CD14-positive monocyte (primary cell): ENCODE data around the gene WIPF3. TPM values are rescaled to one million over a fixed set of nuclear protein-coding genes. Genes with fewer than 3 reads are reported as not detected.

Experiments used
- DNase-seq, 3 donors: peaks; one replicate each; pipeline ENCODE4 v3.0.0-alpha.2; 2011 to 2022
- H2AFZ ChIP-seq: 2 replicates; pipeline ENCODE4 v1.6.0; 2012; ENCODE audit warnings: mild to moderate bottlenecking, low read depth, low read length, inconsistent platforms; ENCODE audit not compliant: insufficient read depth, poor library complexity, severe bottlenecking
- H3K27ac ChIP-seq, 2 donors: 1 replicate in 1 of 2; 2 replicates in 1 of 2; pipeline ENCODE4 v1.5.1; 2012 to 2013; ENCODE audit warnings: low read length in 2 of 2, control low read depth in 1 of 2, inconsistent platforms in 1 of 2, low read depth in 1 of 2, mild to moderate bottlenecking in 1 of 2
- H3K27me3 ChIP-seq, 2 donors: one replicate each; pipeline versions ENCODE4 v1.6.0 to v1.6.1; 2011 to 2013; ENCODE audit warnings: low read length in 2 of 2; ENCODE audit not compliant: control insufficient read depth in 2 of 2, insufficient read depth in 2 of 2
- H3K36me3 ChIP-seq, 2 donors: replicated peaks in 1 of 2; 1 replicate in 1 of 2; 2 replicates in 1 of 2; pipeline versions ENCODE4 v1.5.1 to v1.6.1; 2012 to 2013; ENCODE audit warnings: low read length in 2 of 2, control low read depth in 1 of 2, inconsistent platforms in 1 of 2, mild to moderate bottlenecking in 1 of 2; ENCODE audit not compliant: insufficient read depth in 2 of 2, control insufficient read depth in 1 of 2
- H3K4me1 ChIP-seq, 2 donors: 1 replicate in 1 of 2; 2 replicates in 1 of 2; pipeline versions ENCODE4 v1.5.1 to v1.6.1; 2012 to 2013; ENCODE audit warnings: low read length in 2 of 2, control low read depth in 1 of 2, inconsistent platforms in 1 of 2, mild to moderate bottlenecking in 1 of 2, moderate library complexity in 1 of 2; ENCODE audit not compliant: insufficient read depth in 2 of 2, control insufficient read depth in 1 of 2
- H3K4me2 ChIP-seq: replicated peaks from 2 replicates; pipeline ENCODE3; 2012; ENCODE audit warnings: low read length, moderate library complexity, mild to moderate bottlenecking; ENCODE audit not compliant: poor library complexity, severe bottlenecking; ENCODE audit errors: extremely low read depth
- H3K4me3 ChIP-seq, 3 experiments: fragments of 200-600 bp in 1 of 3; sonication (generic) in 1 of 3; replicated peaks in 1 of 3; 1 replicate in 2 of 3; 2 replicates in 1 of 3; pipeline ENCODE4 v1.5.1; 2011 to 2013; ENCODE audit warnings: low read length in 3 of 3, mild to moderate bottlenecking in 3 of 3, control low read depth in 2 of 3, low read depth in 2 of 3, inconsistent platforms in 1 of 3, moderate library complexity in 1 of 3
- H3K79me2 ChIP-seq: 2 replicates; pipeline ENCODE4 v1.6.0; 2012; ENCODE audit warnings: mild to moderate bottlenecking, control low read depth, inconsistent platforms, low read length, moderate library complexity; ENCODE audit not compliant: insufficient read depth
- H3K9ac ChIP-seq: 2 replicates; pipeline ENCODE4 v1.6.0; 2017; ENCODE audit warnings: low read length, mild to moderate bottlenecking; ENCODE audit not compliant: insufficient read depth, poor library complexity, severe bottlenecking
- H3K9me3 ChIP-seq, 2 donors: replicated peaks in 1 of 2; 1 replicate in 1 of 2; 2 replicates in 1 of 2; pipeline versions ENCODE4 v1.5.1 to v1.6.1; 2012 to 2013; ENCODE audit warnings: low read length in 2 of 2, control low read depth in 1 of 2; ENCODE audit not compliant: control insufficient read depth in 1 of 2, insufficient read depth in 1 of 2
- H4K20me1 ChIP-seq: 2 replicates; pipeline ENCODE4 v1.6.0; 2012; ENCODE audit warnings: mild to moderate bottlenecking, low read length, control low read depth, moderate library complexity; ENCODE audit not compliant: insufficient read depth
- H3K27ac Mint-ChIP-seq, 7 donors: one replicate each; pipeline ENCODE4 v1.8.0; 2020; ENCODE audit warnings: mild to moderate bottlenecking in 7 of 7, mixed read lengths in 7 of 7, moderate library complexity in 6 of 7, inconsistent platforms in 2 of 7
- H3K27me3 Mint-ChIP-seq, 3 donors: one replicate each; pipeline ENCODE4 v1.8.0; 2021 to 2022; ENCODE audit warnings: low read depth in 3 of 3, mild to moderate bottlenecking in 3 of 3, mixed read lengths in 3 of 3, moderate library complexity in 3 of 3, inconsistent platforms in 1 of 3
- H3K36me3 Mint-ChIP-seq, 2 donors: one replicate each; pipeline ENCODE4 v1.8.0; 2020; ENCODE audit warnings: mixed read lengths in 2 of 2, inconsistent platforms in 1 of 2, mild to moderate bottlenecking in 1 of 2
- H3K4me1 Mint-ChIP-seq: one replicate; pipeline ENCODE4 v1.8.0; 2020; ENCODE audit warnings: mild to moderate bottlenecking, mixed read lengths
- H3K4me3 Mint-ChIP-seq, 2 donors: one replicate each; pipeline ENCODE4 v1.8.0; 2020; ENCODE audit warnings: mild to moderate bottlenecking in 2 of 2, mixed read lengths in 2 of 2, moderate library complexity in 1 of 2
- H3K9me3 Mint-ChIP-seq, 7 donors: one replicate each; pipeline ENCODE4 v1.8.0; 2020 to 2022; ENCODE audit warnings: mixed read lengths in 7 of 7, mild to moderate bottlenecking in 6 of 7, moderate library complexity in 6 of 7, inconsistent platforms in 2 of 7
- WGBS: methylation state at CpG from one replicate; pipeline ENCODE4 v1.1.5; 2013; ENCODE audit warnings: missing lambda C conversion rate; ENCODE audit not compliant: insufficient coverage; 5-methylcytosine and 5-hydroxymethylcytosine counted together
- intact Hi-C, 2 donors: fragments of 100-400 bp; cut with micrococcal nuclease; formaldehyde crosslinking; loops; one replicate each; pipeline versions ENCODE4 v1.15.0 to v1.15.1; 2023
- polyA plus RNA-seq, 3 donors: library from polyadenylated mRNA; depleted of rRNA in 1 of 3; unstranded in 2 of 3; stranded (reverse) in 1 of 3; fragments of 300-500 nt in 2 of 3; fragments of >200 nt in 1 of 3; fragmentation: Illumina TruSeq in 2 of 3; gene quantifications; 1 replicate in 2 of 3; 2 replicates in 1 of 3; pipeline ENCODE4 v1.2.3, GENCODE V29; 2012 to 2021
- TF ChIP-seq, protein P1 (sequence below): fragments of 200-600 bp; IDR thresholded peaks from one replicate; pipeline ENCODE4 v1.8.0; 2022; ENCODE audit warnings: antibody characterized with exemption, mild to moderate bottlenecking

The WIPF3 gene
- polyA plus RNA-seq, 3 donors: not detected

DNA sequence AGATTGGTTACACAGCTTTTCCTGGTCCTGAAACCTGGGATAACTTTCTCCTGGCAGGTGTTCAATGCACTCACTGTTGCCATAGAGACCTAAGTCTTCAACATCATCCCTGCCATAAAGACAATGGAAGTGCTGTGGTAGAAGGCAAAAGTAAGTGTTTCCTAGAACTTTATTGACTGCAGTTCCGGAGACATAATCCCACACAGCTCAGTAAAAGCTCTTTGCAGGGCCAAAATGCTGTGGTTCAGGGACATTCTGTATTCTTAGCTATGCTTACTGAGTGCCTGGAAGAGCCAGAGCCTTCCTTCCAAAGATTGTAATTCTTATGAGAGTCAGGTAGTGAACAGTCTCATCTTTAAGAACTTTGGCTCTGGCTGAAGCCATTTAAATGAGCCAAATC, 5.3 kb downstream of the WIPF3 start:
- no peak overlapping the region for H3K4me2 ChIP-seq
- H2AFZ ChIP-seq: no peak overlapping the region
- intact Hi-C loops: no loop called here
- TF ChIP-seq, protein P1, sequence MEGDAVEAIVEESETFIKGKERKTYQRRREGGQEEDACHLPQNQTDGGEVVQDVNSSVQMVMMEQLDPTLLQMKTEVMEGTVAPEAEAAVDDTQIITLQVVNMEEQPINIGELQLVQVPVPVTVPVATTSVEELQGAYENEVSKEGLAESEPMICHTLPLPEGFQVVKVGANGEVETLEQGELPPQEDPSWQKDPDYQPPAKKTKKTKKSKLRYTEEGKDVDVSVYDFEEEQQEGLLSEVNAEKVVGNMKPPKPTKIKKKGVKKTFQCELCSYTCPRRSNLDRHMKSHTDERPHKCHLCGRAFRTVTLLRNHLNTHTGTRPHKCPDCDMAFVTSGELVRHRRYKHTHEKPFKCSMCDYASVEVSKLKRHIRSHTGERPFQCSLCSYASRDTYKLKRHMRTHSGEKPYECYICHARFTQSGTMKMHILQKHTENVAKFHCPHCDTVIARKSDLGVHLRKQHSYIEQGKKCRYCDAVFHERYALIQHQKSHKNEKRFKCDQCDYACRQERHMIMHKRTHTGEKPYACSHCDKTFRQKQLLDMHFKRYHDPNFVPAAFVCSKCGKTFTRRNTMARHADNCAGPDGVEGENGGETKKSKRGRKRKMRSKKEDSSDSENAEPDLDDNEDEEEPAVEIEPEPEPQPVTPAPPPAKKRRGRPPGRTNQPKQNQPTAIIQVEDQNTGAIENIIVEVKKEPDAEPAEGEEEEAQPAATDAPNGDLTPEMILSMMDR: no peak
- Mint-ChIP-seq H3K36me3 (peaks cover 0 to 6% of the 10 kb centered on the region in 2 donors), H3K27me3 (peaks cover 47 to 66% (median 48%) of the 10 kb centered on the region in 3 donors), H3K27ac (no peak overlapping the region), H3K4me3 (no peak overlapping the region), H3K4me1 (peaks cover 11% of the 10 kb centered on the region), H3K9me3 (peaks cover 0 to 3% (median 0%) of the 10 kb centered on the region in 7 donors)
- H3K79me2 ChIP-seq: no peaks in the 10 kb centered on the region
- H3K4me1 ChIP-seq: peaks cover 5 to 11% of the 10 kb centered on the region in 2 donors
- H4K20me1 ChIP-seq: no peaks in the 10 kb centered on the region
- no peak overlapping the region for H3K27ac ChIP-seq
- peaks cover 45 to 65% of the 10 kb centered on the region in 2 donors for H3K27me3 ChIP-seq
- WGBS: no CpG with 5 or more reads among the region's 1 CpG
- H3K36me3 ChIP-seq: no peaks in the 10 kb centered on the region
- no peak overlapping the region for H3K4me3 ChIP-seq
- DNase-seq: no peak
- peaks cover 0 to 10% of the 10 kb centered on the region in 2 donors for H3K9me3 ChIP-seq
- no peak overlapping the region for H3K9ac ChIP-seq

DNA sequence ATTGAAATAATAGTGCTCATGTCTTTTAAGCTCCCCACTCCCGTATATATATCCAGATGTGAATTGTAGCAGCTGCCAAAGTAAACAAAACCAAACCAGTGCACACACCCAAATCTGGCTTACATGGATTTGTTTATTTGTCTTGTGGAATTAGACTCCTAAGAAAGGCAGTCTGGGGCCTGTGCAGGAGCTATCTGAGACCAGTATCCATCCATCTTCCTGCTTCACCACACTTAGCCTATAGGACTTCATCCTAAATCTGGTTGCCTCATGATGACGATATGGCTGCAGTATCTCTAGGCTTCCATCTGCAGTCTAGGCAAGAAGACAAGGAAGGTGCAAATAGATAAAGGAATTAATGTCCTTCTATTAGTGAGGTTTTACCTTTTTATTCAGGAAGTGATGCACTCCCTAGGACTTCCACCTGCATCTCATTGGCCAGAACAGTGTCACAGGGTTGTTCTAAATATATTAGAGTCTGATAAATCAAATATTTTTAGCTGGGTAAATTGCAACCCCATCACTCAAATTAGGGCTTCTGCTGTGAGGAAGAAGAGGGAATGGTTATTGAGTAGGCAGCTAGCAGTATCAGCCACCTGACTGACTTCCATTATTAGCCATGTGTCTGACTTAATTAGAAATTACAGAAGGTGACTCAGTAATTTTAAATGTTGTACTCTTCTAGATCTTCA, 6.0 kb downstream of the WIPF3 start:
- Histone ChIP-seq H3K27me3 (peaks cover 40 to 59% of the 10 kb centered on the region in 2 donors), H3K4me3 (no peak overlapping the region), H3K36me3 (no peaks in the 10 kb centered on the region), H2AFZ (no peak overlapping the region), H3K9ac (no peak overlapping the region), H3K4me1 (peaks cover 0 to 4% of the 10 kb centered on the region in 2 donors), H3K9me3 (peaks cover 0 to 5% of the 10 kb centered on the region in 2 donors), H3K79me2 (no peaks in the 10 kb centered on the region), H3K27ac (no peak overlapping the region), H4K20me1 (no peaks in the 10 kb centered on the region), H3K4me2 (no peak overlapping the region)
- H3K36me3 Mint-ChIP-seq: peaks cover 0 to 6% of the 10 kb centered on the region in 2 donors
- H3K4me3 Mint-ChIP-seq: no peak overlapping the region
- TF ChIP-seq, protein P1: no peak
- H3K27ac Mint-ChIP-seq: no peak overlapping the region
- no peak for DNase-seq
- no CpG with 5 or more reads among the region's 2 CpGs for WGBS
- intact Hi-C loops: no loop called here
- peaks cover 7% of the 10 kb centered on the region for H3K4me1 Mint-ChIP-seq
- peaks cover 42 to 61% (median 43%) of the 10 kb centered on the region in 3 donors for H3K27me3 Mint-ChIP-seq
- H3K9me3 Mint-ChIP-seq: no peaks in the 10 kb centered on the region
